Osteoblast (primary cell): ENCODE data around the gene KCTD5. TPM values are rescaled to one million over a fixed set of nuclear protein-coding genes. Genes with fewer than 3 reads are reported as not detected.

Experiments
- DNase-seq: peaks from one replicate; pipeline ENCODE4 v3.0.0; 2011; ENCODE audit warnings: low spot score, mixed read lengths; ENCODE audit not compliant: insufficient read length; ENCODE audit errors: missing footprints
- H2AFZ ChIP-seq: 2 replicates; pipeline ENCODE4 v1.6.0; 2011; ENCODE audit warnings: mild to moderate bottlenecking, low read length
- H3K27ac ChIP-seq: 2 replicates; pipeline ENCODE4 v1.5.1; 2011; ENCODE audit warnings: mild to moderate bottlenecking, low read depth, low read length, moderate library complexity
- H3K27me3 ChIP-seq: 2 replicates; pipeline ENCODE4 v1.6.0; 2012; ENCODE audit warnings: mild to moderate bottlenecking, control low read depth, inconsistent platforms, low read length, moderate library complexity; ENCODE audit not compliant: insufficient read depth
- H3K36me3 ChIP-seq: 2 replicates; pipeline ENCODE4 v1.5.1; 2011; ENCODE audit warnings: mild to moderate bottlenecking, low read length, control low read depth, moderate library complexity; ENCODE audit not compliant: insufficient read depth
- H3K4me1 ChIP-seq: 2 replicates; pipeline ENCODE4 v1.5.1; 2011; ENCODE audit warnings: mild to moderate bottlenecking, low read length, control low read depth, moderate library complexity; ENCODE audit not compliant: insufficient read depth
- H3K4me2 ChIP-seq: 2 replicates; pipeline ENCODE4 v1.6.0; 2011; ENCODE audit warnings: mild to moderate bottlenecking, low read length; ENCODE audit not compliant: insufficient read depth
- H3K4me3 ChIP-seq: fragments of 200-600 bp; sonication (generic); 3 replicates; pipeline ENCODE4 v1.5.1; 2012; ENCODE audit warnings: mild to moderate bottlenecking, low read length, inconsistent platforms; ENCODE audit not compliant: insufficient read depth
- H3K79me2 ChIP-seq: 2 replicates; pipeline ENCODE4 v1.6.0; 2012; ENCODE audit warnings: mild to moderate bottlenecking, low read length, control low read depth, inconsistent platforms; ENCODE audit not compliant: insufficient read depth
- H3K9me3 ChIP-seq: 2 replicates; pipeline ENCODE4 v1.5.1; 2011; ENCODE audit warnings: low read depth, low read length, control low read depth
- H4K20me1 ChIP-seq: 2 replicates; pipeline ENCODE4 v1.6.0; 2012; ENCODE audit warnings: mild to moderate bottlenecking, low read length, control low read depth; ENCODE audit not compliant: insufficient read depth
- CTCF ChIP-seq: IDR thresholded peaks from 2 replicates; pipeline ENCODE4 v1.5.1; 2011; ENCODE audit warnings: mild to moderate bottlenecking, low read depth, low read length, moderate library complexity; ENCODE audit errors: extremely low read depth
- total RNA-seq: library from RNA; depleted of rRNA; stranded (reverse); fragments of >200 nt; gene quantifications from 2 replicates; pipeline ENCODE4 v1.2.3, GENCODE V29; 2012

The KCTD5 gene
- total RNA-seq, 1 donor = 21.7 TPM

GRCh38 chr16:2704166-2704982 lies 22.1 kb downstream of the KCTD5 start:
- Histone ChIP-seq H3K4me1 (no peaks in the 10 kb centered on the region), H4K20me1 (peaks cover 32% of the 10 kb centered on the region), H3K27me3 (no peaks in the 10 kb centered on the region), H3K9me3 (no peaks in the 10 kb centered on the region), H3K36me3 (peaks cover 49% of the 10 kb centered on the region), H3K4me3 (no peak overlapping the region), H3K79me2 (peaks cover 48% of the 10 kb centered on the region), H3K27ac (no peak overlapping the region), H2AFZ (no peak overlapping the region), H3K4me2 (no peak overlapping the region)
- DNase-seq = peak; percentile 63
- no peak for TF ChIP-seq CTCF

DNA sequence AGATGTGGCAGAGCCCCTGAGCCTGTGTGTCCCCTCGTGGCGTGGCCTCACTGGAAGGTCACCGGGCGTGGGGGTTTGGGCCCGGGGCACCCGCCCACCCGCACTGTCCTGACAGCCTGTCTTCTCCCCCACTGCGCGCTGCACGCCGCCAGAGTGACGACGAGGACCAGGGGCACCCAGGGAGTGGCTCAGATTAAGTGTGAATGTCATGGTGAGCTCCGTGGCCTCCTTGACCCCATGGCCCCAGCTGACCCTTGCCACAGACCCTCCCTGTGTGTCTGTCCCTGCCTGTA lies 22.6 kb downstream of the KCTD5 start:
- peaks cover 43% of the 10 kb centered on the region for H3K36me3 ChIP-seq
- H3K27ac ChIP-seq = no peak overlapping the region
- peak; percentile 48 for DNase-seq

DNA sequence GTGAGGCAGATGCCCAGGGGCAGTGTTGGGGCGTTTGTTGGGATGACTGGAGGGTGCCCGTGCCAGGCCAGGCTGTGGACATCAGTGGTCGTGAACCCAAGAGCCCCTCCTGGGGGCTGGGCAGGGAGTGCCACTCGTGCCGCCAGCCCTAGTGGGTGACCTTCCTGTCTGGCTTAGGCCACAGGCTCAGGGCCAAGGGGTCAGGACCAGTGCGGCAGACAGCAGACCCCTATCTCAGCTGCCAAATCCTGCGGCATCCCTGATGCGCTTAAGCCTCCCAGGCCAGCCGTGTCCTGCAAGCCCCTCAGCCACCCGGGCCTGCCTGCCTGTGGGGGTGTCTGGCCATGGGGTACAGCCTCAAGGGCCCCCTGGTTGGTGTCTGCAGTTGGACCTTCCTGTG lies 23.0 kb downstream of the KCTD5 start:
- no peaks in the 10 kb centered on the region for H3K9me3 ChIP-seq
- TF ChIP-seq CTCF = no peak
- H3K79me2 ChIP-seq = peaks cover 39% of the 10 kb centered on the region
- peaks cover 39% of the 10 kb centered on the region for H3K36me3 ChIP-seq
- H3K4me2 ChIP-seq = no peak overlapping the region
- DNase-seq = peak; percentile 71
- peaks cover 22% of the 10 kb centered on the region for H4K20me1 ChIP-seq
- no peak overlapping the region for H2AFZ ChIP-seq
- no peaks in the 10 kb centered on the region for H3K27me3 ChIP-seq
- H3K27ac ChIP-seq = no peak overlapping the region
- no peaks in the 10 kb centered on the region for H3K4me1 ChIP-seq
- H3K4me3 ChIP-seq = no peak overlapping the region

More for the DNA sequence above, 22.6 kb downstream of the KCTD5 start:
- no peaks in the 10 kb centered on the region for H3K4me1 ChIP-seq
- H3K4me2 ChIP-seq = no peak overlapping the region
- H3K9me3 ChIP-seq = no peaks in the 10 kb centered on the region
- no peak for TF ChIP-seq CTCF
- H3K4me3 ChIP-seq = no peak overlapping the region
- no peak overlapping the region for H2AFZ ChIP-seq
- peaks cover 43% of the 10 kb centered on the region for H3K79me2 ChIP-seq
- no peaks in the 10 kb centered on the region for H3K27me3 ChIP-seq
- peaks cover 26% of the 10 kb centered on the region for H4K20me1 ChIP-seq

GRCh38 chr16:2706085-2706484 lies 23.8 kb downstream of the KCTD5 start:
- peak; percentile 82 for DNase-seq
- H3K36me3 ChIP-seq = peaks cover 33% of the 10 kb centered on the region
- no peaks in the 10 kb centered on the region for H3K9me3 ChIP-seq
- no peak overlapping the region for H3K4me2 ChIP-seq
- no peak for TF ChIP-seq CTCF
- H3K27ac ChIP-seq = no peak overlapping the region
- H3K4me1 ChIP-seq = no peaks in the 10 kb centered on the region
- peaks cover 26% of the 10 kb centered on the region for H4K20me1 ChIP-seq
- H3K4me3 ChIP-seq = no peak overlapping the region
- peaks cover 33% of the 10 kb centered on the region for H3K79me2 ChIP-seq
- no peaks in the 10 kb centered on the region for H3K27me3 ChIP-seq
- no peak overlapping the region for H2AFZ ChIP-seq
